MM.1S (cell line): ENCODE data around the gene ZNF649.

Source experiments
- EZH2 ChIP-seq: fragments of 300-600 bp; sonication (generic); optimal IDR thresholded peaks from 2 replicates; pipeline ENCODE3; 2017; ENCODE audit warnings: low read depth, mild to moderate bottlenecking, antibody characterized with exemption, low read length, mixed read lengths
- EZH2phosphoT487 ChIP-seq: fragments of 300-600 bp; sonication (generic); IDR thresholded peaks from 2 replicates; pipeline ENCODE4 v1.6.1; 2018; ENCODE audit warnings: antibody characterized with exemption, low read length

DNA sequence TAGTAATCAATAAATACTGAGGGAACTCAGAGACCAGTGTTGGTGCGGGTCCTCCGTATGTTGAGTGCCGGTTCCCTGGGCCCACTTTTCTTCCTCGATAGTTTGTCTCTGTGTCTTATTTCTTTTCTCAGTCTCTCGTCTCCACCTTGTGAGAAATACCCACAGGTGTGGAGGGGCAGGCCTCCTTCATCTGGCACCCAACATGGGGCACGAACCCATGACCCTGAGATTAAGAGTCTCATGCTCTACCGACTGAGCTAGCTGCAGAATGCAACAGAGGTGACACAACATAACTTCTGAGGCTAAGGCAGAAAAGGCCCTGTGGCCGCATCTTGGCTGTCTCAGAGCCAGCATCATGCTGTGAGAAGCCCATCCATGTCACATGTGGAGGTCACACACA lies 17.1 kb upstream of the ZNF649 start:
- TF ChIP-seq EZH2phosphoT487 (no peak), EZH2 (no peak)
